Medulla oblongata (tissue), 1 donor: Measurements from ENCODE around the gene ACBD3.

Source experiments
- DNase-seq: peaks from one replicate; pipeline ENCODE4 v3.0.0-alpha.2; 2015; ENCODE audit errors: extremely low spot score

The ACBD3 gene

DNA sequence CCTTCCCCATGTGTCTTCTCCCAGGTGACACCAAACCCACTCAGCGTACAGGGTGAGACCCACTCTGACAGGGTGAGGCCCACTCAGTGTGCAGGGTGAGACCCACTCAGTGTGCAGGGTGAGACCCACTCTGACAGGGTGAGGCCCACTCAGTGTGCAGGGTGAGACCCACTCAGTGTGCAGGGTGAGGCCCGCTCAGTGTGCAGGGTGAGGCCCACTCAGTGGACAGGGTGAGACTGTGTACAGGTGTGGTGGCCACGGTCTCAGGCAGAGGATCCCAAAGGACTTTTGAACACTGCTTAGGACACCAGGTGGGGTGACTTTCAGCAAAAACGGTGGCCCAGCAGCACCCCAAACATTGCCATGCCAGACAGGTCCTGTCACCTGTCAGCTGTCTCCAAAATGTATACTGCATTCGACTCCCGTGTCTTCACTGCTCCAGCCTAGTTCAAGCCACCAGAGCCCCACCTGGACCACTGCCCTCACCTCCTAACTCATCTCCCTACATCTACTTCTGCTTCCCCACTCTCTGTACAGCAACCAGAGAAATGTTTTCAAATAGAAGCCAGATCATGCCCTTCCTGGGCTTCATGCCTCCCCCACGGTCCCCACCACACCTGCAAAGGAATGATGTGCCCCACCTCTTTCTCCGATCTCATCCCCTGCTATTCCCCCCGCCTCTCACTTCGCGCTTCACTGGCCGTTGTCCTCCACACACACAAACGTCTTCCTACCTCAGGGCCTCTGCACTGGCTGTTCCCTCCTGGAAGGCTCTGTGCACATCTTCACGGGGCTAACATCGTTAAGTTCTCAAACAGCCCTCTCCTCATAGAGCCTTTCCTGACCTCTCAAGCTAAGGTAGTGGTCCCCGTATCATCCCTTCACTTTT is 52.1 kb downstream of the ACBD3 start:
- no peak for DNase-seq

DNA sequence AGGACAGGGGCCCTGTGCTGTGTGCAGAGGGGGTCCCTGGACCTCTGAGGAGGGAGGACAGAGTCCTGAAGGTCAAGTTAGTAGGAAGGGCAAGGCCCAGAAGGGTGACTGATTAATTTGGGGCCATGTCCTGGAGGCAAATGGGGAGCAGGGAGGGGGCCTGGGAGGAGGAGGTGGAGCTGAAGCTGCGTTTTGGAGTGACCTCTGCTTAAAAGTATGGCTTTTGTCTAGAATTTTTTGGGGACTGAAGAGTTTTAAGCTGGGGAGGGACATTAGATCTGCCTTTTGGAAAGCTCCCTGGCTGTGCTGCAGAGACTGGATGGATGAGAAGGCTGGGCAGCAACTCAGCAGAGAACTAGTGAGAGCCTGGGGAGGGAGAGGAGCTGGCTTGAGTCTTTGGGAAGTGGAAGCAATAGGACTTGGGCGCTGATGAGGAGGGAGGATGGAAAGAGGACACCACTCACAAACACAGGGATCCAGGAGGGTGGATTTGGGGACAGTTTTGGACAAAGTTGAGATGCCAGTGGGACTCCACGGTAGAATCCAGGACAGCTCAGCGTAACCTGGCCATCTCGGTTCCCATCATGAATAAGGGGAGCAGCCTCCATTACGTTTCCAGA is 52.9 kb downstream of the ACBD3 start:
- DNase-seq = no peak

DNA sequence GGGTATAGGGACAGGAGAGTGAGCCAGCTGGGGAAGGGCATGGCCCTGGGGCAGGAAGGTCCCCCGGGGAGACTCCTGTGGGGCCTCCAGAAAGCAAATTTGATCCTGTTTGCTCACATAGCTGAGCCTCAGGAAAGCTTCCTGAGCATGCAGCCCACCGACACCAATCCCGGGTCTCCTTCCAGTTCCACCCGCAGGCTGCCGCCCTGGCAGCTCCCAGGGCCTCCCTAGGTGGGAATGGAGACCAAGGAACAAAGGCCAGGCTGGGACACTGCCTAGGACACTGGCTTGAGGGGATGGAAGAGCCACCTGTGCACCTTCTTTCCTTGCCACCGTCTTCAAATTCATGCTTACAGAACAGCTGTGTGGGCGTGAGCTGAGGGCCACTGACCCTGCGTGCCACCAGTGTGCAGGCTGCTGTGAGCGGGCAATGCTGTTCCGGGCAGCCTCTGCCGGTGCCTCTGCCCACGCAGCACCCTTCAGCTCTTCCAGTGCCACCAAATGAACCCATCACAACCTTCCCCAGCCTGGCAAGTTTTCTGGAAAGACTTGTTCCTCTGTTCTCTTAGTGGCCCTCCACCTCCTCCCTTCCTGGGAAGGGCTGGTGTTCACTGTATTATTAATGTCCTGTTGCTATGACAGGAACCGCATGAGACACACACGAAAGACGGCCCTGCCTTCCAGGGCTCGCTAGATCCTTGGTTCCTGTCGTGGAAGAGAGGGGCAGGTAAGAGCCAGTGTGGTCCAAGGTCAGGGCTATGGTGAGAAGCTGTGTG is 53.6 kb downstream of the ACBD3 start:
- DNase-seq = no peak

DNA sequence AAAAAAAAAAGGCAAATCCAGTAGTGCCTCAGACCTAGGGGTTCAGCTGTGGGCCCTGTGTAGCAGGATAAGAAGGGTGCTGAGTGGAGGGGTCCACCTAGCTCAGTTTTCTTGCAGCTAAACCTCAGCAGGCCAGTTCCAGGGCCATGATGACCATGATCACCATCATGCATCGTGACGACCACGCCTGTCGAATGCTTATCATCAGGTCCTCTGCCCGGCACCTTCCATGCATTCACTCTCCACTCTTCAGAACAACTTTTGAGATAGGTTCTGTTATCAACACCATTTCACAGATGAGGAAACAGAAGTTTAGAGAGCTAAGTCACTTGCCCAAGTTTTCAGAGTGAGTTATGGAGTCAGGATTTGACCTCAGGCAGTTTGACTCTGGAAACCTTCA is 54.9 kb downstream of the ACBD3 start:
- DNase-seq = no peak

DNA sequence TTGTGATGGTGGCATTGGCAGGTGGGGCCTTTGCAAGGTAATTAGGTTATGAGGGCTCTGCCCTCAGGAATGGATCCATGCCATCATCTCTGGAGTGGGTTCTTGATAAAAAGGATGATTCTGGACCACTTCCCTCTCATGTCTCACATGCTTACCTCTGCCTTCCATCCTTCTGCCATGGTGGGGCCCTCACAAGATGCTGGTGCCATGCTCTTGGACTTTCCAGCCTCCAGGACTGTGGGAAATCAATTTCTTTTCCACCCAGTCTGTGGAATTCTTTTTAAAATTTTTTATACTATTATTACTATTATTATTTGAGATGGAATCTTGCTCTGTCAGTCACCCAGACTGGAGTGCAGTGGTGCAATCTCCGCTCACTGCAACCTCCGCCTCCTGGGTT is 57.3 kb downstream of the ACBD3 start:
- DNase-seq = no peak

DNA sequence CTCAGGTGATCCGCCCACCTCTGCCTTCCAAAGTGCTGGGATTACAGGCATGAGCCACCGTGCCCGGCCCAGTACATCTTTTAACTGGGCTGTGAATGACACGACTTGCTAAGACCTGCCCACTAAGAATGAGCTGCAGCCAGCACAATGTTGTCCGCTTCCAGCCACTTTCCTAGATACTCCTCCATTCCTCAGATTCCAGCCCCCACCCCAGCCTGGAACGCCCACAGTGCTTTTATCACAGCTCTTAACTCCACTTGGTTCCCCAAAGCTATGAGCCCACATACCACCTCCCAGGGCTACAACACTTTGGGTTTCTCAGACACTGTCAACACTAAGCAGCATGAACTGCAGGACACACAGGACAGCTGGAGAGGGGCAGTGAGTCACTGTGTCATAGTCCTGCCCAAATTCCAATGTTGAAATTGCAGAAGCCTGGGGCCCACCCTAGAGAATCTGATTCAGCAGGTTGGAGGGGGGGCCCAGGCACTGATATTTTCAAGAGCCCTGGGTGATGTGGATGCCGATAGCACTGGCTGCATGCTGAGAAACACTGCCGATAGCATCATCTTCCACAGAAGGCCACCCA is 58.0 kb downstream of the ACBD3 start:
- DNase-seq = no peak

DNA sequence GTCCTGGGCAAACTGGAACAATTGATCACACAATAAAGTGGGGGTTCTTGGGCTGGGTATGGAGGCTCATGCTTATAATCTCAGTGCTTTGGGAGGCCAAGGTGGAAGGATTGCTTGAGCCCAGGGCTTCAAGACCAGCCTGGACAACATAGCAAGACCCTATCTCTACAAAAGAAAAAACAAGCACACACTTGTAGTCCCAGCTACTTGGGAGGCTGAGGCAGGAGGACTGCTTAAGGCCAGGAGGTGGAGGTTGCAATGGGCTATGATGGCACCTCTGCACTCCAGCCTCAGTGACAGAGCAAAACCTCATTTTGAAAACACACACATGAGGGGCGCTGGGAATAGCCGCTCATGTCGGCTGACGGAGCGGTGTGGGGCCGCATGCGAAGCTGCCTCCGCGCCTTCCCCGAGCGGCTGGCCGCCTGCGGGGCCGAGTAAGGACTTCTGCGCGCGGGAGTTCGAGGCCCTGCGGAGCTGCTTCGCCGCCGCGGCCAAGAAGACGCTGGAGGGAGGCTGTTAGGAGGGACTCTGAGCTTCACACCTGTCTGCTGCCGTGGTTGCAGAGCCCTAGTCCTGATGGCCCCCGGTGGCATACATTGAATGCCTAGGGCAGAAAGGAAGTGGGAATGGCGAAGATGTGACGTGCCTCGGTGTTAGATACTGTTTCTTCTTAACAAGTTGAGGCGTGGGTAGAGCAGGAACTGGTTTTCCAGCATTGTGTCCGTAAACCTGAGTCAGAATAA is 59.5 kb downstream of the ACBD3 start:
- DNase-seq = no peak

DNA sequence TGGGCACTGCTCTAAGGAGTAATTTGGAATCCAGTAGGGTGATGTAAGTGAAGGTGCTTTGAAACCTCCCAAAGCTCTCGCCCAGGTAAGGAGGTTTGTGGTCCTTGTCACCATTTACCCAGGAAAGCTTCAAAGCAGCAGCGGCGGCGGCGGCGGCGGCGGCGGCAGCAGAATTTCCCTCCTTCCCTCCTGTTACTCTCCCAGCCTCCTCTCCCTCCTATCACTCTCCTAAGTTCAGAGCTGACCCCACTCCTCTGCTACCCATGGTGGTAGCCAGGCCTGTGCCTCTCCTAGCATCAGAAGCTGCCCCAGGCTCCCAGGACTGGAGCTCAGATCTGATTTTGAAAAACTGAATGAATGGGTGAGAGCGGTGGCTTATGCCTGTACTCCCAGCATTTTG is 60.7 kb downstream of the ACBD3 start:
- DNase-seq = no peak

DNA sequence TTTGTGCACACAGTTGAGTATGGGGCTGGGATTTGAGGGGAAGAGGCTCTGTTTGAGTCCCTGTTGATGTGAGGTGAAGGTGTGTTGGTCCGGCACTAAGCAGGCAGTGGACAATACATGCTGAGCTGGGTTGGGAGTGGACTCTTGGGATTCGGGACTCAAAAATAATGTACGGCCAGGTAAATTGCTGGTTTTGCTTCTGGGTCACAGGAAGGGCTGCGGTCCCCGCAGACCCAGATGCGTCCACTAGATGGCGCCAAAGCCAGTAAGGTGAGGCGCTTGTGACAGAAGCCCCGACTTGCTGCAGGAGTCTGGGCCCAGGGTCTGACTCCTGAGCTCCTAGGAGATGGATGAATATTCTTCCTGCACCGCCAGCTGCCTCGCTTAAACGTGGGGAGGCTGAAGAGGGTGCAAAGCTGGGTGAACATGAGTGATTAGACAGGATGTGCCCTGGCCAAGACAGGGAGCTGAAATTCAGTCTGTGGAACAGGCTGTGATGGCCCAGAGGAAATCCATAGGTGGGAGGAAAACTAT is 61.4 kb downstream of the ACBD3 start:
- DNase-seq = peak; percentile 83

DNA sequence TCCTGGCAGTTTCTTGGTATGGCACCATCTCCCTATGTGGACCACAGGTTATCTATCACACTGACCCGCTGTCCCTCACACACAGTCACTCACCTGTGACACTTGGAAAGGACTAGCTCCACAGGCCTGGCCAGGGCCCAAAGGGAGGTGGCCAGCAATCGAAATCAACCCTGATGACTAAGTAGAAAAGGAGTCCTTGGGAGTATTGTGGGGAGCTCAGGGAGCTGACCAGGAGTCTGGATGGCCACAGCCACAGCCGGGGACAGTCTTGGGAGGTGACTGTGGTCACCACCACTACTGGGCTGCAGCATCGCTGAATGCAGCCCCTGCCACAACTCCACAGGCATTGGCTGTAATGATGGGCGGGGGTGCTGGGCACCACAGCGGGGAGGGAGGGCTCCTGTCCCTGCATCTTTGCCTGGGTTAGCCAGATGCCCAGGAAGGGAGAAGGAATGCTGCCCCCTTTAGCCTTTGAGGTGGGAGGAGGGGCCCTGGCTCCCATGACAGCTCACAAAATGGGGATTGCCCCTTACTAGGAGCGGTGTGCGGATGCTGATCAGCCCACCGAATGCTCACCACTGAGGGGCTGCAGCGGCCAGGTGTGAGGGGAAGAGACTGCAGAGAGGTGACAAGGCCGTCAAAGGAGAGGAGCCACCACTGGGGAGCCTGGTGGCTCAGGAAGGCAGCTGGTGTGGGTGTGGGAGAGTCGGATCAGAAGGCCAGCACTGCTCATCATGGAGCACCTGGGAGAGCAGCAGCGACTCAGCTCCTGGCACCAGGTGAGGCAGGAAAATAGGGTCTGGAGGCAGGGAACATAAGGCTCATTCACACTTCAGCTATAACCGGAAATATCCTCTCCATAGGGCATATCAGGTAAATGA is 62.7 kb downstream of the ACBD3 start:
- DNase-seq = no peak

DNA sequence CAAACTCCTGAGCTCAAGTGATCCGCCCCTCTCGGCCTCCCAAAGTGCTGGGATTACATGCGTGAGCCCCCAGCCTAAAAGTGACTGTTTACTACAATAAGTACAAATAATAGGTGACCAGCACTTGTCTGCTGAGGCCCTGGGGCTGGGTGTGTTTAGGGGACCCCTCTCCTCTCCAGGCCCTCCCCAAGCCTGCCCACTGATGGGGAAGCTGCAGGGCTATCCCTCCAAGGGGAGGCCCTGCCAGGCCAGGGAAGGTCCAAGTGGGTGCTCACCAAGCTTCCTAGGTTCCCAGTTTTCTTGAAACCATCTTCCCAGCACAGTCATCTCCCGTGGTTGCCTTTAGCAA is 63.4 kb downstream of the ACBD3 start:
- DNase-seq = no peak

DNA sequence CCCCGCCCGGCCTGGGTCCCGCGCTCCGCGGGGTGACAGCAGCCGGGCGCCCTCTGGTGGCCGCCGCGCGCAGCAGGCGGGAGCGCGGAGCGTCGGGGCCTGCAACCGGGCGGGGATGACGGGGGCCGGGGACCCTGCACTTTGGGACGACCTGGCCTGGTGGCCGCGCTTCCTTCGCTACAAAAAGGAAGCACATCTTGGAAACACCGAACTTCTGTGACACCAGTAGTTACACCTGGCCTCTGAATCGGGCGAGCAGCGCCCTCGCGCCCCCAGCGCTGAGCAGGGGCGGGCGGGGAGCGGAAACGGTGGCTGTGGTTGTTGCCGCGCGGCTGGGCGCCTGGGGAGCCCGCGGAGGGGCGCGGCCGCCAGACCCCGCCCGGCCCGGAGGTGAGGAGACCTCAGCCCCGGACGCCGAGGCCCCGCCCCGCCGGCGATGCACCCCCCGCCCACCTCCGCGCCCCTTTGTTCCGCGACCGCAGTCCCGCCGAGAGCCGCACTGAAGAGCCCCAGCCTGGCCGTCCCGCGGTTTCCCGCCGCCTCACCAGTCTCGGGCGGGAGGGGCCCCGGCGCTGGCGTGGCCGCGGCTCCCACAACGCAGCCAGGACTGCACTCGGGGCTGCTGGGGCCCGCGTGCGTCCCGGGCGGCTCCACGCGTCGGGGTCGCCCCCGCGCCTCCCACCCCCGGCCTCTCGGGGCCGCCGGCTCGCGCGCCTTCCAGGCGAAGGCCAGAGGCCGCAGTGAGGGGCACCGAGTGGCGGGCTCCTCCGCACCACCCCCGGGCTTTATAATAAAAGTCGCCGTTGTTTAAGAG is 64.7 kb downstream of the ACBD3 start:
- DNase-seq = peak; percentile 63

DNA sequence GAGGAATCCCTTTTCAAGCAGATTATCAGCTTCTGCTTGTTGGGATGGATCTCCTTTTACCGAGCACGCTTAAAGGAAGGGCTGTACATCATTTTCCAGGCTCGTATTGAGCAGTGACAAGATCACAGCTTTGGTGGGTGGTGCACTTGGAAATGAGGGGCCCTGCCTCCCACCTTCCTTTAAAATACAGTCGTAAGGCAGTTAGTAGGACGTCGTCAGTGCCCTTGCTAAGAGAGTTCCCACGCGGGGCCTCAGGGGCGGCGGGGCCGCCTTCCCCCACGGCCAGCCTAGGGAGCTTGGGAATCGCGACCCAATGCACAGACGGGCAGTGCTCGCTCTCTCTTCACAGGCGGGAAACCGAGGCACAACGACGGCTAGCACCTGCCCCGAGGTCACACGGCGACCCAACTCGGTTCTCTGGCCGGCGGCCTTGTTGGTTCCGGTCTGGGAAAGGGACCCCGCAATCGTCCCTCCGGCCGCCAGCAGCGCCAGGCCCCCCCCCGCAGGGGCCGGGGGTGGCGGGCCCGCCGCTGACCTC is 65.4 kb downstream of the ACBD3 start:
- DNase-seq = no peak

DNA sequence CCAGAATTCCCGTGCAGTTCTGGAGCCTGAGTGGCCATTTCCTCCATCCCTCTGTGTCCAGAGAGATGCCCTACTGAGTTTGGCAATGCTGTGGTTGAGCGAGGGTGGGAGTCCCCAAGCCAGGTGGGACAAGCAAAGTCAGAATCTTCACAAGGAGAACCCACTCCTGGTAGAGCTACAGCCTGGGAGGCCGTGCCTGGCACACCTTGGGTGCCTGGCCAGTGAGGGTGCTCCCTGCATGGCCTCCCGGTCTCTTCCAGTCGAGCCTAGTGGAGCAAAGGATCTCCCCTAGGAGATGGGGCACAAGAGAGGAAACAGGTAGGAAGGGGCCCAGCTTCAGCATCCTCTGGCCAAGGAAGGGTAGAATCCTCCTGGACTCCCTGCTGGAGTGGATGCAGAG is 66.1 kb downstream of the ACBD3 start:
- DNase-seq = no peak

DNA sequence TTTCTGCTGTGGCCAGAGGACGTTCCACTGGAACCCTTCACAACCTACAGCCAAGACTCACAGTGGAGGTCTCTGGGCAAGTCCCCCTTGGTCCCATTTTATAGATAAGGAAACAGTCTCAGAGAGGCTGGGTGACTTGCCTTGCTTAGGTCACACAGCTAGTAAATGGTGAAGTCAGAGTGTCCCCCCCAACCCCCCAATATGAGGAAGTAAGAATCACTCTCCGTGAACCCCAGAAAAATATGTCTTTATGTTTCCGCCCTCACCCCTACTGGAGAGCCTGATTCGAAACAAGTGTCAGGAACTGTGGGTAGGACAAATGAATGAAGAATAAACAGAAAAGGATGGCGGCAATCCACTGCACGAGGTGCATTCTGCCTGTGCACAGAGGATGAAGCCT is 67.4 kb downstream of the ACBD3 start:
- no peak for DNase-seq

DNA sequence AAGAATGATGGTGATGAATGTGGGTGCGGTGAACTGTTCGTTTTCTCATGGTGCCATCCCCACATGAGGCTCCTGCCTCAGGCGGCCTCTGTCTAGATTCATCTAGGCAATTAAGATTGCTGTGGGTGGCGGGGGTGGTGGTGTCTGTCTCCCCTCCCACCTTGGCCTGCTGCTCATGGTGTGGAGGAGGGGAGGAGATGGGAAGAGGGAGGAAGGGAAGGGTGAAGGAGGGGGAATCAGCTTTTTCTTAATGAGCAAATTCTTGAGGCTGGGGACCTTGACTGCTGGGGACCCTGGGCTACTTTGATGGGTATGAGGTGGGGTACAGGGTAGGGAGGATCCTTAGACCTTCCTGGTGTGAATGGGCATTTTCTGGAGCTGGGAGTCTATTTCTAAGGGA is 68.2 kb downstream of the ACBD3 start:
- DNase-seq = no peak

DNA sequence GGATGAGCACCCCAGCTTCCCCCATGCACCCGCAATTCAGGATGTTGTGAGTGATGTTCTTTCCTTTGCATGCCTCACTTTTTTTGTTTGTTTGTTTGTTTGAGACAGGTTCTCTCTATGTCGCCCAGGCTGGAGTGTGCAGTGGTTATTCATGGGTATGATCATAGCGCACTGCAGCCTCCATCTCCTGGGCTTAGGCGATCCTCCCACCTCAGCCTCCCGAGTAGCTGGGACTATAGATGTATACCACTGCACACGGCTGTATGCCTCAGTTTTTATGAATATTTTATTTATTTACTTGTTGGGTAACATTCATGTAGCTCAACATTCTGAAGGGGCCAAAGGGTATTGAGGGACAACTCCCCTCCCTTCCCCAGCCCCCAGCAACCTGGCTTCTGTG is 69.2 kb downstream of the ACBD3 start:
- no peak for DNase-seq

DNA sequence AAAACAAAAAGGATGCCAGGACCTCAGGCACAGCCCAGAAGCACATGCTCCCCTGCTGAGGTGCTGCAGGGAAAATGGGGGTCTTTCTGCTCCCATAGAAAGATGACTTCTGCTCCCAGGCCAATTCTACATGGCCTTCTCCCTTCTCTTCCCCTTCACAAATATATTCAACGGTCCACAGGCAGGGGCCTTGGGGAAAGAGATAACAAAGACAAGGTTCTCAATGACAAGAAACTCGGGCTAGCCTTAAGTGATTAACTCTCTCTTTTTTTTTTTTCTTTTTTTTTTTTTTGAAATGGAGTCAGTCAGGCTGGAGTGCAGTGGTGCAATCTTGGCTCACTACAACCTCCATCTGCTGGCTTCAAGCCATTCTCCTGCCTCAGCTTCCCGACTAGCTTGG is 69.9 kb downstream of the ACBD3 start:
- no peak for DNase-seq

DNA sequence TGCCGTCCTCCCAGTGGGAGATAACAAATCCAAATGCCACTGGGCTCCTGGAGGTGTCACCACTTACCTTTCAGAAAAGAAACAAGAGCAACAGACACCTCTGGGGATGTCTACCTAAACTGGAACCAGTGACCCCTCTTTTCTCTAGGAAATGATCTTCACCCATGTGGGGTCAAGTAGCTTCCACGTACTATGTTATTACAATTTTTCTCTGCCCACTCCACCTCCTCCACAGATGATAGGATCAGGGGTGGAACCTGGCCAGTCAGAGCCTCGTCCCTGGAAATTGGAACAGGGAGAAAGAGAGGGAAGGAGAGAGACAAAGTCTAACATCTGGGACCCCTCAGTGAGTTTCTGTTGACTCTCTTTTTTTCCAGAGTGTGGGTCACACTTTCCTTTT is 73.9 kb downstream of the ACBD3 start:
- DNase-seq = no peak
